ENCODE data around the gene WHRN.

The WHRN gene

DNA sequence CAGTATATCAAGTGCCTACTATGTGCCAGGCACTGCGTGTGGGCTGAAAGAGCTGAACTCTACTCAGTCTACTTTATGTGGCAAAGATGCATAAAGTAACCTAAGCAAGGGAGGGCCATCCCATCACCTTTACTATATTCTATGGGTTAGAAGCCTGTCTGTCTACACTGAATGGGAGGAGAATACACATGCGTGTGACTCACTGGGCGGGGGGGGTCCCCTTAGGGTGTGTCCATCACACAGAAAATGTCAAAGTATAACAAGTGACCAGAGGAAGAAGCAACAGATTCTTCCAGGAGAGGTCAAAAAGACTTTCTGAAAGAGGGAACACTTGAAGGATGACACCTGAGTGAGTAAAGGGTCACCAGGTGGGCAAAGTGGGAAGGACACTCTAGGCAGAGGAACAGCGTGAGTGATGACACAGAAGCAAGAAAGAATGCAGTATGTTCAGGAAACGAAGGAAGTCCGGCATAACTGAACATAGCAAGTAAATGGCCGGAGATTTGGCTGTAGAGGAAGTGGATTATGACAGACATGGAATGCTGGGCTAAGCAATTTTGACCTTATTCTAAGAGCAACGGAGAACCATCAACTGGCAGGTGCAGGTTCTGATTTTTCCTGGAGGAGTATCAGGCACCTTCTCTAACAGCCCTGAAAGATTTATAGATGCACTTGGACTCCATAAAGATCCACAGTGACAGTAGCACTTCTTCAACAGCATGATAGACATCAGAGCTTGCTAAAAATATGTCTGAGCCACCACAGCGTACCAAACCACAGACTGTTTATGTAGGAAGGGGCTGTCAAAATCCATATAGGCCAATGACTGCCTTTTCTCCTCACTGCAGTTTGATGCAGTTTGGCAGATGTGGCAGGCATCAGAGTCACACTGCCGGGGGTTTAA is 8.0 kb upstream of the WHRN start:
- no peak for FAIRE-seq

DNA sequence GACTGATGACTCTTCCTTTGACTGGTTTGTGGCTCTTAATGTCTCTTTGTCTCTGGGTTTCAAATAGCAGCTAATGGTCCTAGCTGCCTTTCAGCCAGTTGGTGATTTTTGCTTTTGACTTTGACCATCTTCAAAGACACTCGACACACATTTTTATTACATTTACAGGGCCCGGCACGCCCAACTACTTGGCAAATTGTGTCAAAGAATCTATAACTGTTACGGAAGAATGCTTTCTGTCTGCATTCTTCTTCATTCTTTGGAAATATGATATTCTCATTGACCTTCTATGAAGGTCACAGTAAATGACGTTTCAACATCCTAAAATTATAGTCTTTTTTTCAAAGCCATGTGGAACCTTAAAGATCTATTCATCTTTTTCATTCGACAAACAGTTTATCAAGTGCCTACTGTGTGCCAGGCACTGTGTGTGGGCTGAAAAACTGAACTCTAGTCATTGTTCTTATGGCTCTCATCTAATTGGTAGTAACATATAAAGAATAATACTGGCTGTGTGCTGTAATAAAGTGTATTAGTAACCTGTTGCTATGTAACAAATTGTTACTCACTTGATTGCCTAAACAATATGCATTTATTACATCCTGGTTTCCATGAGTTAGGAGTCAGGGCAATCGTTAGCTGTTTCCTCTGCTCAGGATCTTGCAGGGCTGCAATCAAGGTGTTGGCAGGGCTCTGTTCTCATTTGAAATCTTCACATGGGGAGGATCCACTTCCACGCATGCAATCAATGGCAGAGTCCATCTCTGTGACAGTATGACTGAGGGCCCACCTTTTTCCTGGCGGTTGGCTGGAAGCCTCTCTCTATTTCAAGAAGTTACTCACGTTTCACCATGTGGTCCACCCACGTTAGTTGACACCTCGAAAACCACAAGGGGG is 7.0 kb upstream of the WHRN start:
- no peak for FAIRE-seq

DNA sequence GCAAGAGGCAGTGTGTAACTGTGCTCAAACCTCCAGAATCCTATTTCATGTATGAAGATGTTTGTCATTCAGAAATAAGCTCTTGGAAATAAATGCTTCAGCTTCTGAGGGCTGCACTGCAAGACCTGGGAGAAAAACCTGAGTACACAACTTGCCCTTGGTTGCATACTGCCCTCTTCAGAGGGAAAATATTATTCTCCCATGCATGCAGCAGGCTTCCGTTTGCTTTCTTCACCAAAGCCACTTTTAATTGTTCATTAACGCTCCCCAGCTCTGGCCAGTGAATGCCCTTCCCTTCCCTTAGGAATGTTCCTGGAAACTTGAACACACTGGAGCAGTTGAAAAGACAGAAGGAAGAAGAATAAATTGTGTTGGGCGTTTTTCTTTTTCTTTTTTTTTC is 2.5 kb upstream of the WHRN start:
- FAIRE-seq, result no peak

DNA sequence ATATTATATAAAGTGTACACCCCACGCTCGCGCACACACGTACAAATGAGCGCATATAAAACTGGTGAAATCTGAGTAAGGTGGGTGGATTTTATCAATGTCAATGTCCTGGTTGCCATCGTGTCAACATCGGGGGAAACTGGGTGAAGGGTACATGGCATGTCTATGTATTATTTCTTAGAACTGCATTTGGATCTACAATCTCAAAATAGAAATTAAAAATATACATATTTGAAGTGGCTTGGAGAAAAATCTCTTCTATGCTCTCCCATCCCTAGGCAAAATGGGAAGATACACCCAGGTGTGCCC is 763 bp upstream of the WHRN start:
- FAIRE-seq, result no peak

DNA sequence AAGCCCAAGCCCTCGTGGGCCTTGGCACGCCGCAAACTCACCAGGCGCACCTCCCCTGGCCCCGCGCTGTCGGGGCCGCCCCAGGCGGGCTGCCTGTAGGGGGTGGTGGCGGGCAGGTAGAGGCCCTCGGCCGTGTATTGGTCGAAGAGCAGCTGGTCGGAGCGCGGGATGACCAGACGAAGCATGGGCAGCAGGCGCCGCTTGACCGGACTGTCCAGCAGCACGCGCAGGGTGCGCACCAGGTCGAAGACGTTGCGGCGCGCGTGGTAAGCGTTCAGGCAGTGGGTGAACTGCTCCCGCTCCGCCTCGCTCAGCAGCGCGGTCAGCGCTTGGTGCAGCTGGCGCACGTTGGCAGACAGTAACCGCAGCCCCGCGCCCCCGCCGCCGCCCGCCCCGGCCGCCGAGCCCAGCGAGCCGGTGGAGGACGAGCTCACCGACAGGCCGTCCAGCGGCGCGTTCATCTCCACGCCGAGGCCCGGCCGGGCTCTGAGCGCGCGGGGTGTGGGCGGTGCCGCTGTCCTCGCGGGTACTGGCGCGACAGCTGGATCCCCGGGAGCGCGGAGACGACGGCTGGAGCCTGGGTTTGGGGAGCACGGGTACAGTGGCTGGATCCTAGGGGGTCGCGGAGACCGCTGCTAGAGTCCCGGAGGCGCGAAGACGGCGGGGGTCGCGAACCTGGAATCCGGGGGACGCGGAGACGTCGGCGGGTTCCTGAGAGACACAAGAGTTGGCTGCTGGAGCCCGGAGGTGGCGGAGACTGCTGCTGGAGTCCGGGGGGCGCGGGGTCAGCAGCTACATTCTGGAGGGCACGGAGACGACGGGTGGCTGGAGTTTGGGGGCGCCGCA is 709 bp downstream of the WHRN start:
- FAIRE-seq, result no peak

DNA sequence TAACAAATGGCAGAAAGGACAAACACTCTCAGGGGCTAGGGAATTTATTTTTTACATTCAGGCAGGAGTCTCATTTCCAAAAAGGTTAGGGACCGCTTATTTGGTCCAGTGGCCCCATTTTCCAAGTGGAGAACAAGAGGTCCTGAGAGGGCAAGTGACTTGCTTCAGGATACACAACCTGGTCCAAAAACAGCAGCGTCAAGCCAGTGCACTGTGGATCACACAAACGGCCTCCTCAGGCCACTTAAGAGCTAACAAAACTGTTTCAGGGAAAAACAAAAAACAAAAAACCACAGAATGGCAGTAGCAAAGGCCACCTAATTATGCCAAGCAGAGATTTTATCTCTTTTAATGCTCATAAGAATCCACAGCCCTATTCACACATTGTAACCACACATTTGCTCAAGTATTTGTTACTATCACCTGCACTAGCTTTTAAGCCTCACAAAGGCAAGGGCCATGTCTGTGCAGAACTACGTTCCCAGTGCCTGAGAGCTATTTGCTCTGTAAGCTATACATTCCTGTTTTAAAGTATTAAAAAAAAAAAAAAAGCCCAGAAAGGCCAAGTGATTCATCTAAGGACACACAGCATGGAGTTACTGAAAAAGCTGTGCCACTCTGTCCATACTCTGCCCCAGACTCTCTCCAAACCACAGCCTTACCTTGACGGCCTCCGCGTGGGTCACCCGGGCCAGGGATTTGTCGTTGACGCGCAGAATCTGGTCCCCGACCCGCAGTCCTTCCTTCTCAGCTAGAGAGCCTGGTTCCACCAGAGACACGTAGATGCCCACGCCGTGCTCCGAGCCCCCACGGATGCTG is 1.5 kb downstream of the WHRN start:
- FAIRE-seq, result no peak

DNA sequence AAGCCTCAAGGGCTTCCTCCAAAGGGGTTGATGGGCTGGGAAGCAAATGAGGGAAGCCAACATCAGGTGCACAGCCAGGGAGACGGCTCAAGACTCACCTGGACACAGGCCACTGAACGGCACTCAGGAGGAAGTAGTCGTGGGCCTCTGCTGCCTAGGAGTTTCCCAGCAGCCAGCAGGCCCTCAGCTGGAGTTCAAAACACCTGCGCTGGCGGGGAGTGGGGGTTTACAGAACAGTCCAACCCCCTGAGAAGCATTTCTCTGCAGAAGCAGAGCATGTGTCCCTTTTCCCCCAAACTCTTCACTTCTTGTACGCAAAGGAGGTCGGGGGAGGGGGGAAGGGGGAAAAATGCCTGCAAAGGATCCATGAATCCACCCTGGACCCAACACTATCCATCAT is 2.3 kb downstream of the WHRN start:
- FAIRE-seq, result no peak

DNA sequence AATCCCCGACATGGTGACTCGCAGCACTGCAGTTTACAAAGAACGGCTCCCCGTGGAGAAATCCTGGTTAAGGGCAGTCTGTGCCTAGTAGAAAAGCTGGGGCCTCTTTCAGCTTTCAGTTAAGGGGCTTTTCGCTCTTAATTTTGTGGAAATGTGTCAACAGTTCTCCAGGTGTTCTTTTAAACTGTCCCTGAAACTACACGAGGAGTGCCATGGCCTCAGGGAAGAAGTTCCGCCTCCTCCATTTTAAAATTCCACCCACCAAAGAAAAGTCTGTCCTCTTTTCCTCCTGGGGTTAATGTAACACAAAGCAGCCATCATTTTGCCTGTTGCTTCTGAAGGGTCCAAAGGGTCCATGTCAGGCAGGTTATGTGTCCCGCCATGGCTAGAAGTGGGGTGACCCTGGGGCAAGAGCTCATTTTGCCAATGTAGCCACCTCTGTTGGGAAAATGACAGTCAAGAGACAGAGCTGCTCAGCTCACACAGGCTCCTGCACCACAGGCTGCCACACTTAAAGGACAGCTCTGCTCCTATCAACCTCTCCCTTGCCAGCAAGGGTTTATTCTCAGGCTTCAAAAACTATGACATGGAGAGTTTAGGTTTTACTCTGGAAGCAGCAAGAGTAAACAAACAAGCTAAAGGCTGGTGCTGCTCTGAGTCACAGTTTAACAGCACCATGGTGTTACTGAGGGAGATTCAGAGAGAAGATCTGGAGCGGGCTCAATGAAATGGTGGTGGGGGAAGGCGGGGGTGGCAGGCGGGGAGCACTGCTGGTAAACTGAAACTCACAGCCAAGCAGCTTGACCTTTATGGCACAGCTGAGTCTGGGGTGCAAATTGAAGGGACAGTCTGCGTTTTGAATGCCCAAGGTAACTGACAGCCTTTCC is 3.2 kb downstream of the WHRN start:
- FAIRE-seq, result no peak

DNA sequence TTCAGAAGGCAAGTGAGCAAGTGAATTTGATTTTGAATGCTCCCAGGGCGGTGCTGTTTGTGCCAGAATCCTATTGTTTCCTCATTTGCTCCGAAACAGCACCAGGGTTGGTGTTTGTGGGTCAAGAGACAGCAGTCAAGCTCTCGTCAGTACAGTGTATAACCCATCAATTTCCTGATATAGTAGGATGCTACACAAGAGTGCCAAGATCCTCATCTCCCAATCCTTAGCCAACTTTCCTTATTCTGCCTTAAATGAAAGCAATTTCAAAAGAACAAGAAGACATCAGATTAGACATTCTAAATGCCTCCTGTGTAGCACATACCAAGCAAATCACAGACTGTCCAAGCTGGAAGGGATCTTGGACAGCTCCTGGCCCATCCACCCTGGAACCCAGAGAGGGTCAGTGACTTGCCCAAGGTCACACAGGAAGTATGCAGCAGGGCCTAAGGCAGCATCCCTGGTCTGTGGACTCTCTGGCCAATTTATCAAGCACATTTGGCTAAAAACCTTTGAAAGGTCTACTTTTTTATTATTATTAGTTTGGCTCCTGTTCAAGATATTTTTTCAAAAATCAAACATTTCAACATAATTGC is 4.5 kb downstream of the WHRN start:
- no peak for FAIRE-seq

DNA sequence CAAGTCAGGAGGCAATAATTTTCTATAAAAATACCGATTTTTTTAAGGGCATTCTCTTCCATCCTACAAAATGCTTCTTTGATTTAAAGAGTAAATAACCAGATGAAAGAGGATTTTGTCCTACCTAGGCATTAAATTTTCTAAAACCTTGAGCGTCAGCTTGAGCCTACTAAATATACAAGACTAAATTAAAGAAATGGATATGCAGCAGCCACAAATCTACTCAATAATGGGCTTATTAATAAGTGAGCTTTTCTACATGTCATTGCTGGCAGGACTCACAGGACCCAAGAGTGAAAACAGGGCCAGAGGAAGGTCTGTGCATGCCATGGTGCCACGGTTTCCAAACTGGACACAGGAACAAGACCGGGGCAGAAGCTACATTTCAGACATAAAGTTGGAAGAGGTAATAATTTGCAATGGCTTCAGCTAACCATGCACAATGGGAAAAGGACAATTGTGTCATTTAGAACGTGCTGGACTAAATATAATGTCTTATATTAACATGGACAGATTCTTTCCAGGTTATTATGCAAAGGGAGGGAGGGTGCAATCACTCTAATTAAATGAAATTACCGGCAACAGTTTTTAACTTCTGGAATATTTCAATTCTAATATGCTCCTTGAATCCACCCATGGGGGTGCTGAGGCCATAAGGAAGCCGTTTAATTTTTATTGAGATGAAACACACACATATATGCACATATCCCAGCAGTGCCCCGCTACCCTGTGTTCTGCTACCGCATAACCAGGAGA is 5.2 kb downstream of the WHRN start:
- no peak for FAIRE-seq

DNA sequence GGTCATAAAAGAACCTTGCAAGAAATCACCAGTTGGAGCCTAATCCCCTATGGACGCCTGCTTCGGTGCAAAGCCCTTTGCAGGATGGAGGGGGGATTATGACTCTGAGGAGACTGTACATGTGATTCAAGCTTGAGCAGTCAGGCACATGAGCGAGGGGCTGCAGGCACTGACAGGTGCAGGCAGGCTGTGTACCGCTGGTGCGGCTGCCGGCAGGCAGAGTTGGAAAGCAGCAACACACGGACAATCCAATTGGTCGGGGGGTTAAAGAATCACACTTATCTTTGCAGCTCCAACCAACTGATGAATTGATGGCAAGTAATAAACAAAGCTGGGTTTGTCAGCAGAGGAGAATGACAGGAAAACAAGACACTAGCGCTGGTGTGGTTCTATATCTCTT is 5.7 kb downstream of the WHRN start:
- FAIRE-seq, result no peak

DNA sequence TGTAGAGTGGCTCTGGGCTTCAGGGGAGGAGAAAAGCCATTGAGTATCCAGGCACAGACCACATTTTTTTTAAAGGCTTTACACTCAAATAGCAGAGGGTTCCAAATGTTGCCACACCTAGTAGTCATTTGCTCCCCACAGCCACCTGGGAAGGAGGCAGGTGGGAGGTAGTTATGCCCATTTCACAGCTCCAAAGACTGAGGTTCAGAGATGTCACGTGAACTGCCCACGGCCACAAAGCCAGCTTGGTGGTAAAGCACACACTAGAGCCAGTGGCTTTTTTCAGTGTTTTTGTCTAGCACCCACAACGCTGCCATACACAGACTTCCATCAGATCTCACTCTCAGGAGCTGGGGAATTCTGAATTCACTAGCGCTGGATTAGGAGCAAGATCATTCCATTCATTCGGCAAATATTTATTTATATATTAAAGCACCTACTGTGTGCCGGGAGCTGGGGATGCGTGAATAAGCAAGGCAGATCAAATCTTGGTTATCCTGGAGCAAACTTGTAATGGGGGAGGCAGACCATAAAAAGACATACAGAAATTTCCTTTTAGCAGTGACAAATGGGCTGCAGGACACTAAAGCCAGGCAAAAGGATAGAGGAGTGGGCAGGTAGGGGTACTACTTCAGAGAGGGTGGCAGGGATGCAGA is 7.4 kb downstream of the WHRN start:
- no peak for FAIRE-seq

DNA sequence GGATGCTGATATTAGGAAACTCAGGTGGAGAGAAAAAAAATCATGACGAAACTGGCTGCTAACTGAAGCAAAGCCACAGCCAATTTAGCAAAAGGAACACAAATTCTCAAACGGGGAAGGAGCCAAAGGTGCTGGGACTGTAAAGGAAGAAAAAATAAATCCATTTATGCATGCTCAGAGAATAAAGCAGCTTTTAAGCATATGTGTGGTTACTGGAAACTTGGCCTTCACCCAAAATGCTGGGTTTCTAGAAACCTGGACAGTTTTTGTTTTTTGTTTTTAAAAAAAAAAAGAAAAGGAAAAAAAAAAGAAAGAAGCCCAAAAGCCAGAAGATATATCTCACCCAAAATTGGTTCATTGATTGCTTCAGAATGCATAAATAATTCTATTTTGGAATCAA is 8.0 kb downstream of the WHRN start:
- no peak for FAIRE-seq

DNA sequence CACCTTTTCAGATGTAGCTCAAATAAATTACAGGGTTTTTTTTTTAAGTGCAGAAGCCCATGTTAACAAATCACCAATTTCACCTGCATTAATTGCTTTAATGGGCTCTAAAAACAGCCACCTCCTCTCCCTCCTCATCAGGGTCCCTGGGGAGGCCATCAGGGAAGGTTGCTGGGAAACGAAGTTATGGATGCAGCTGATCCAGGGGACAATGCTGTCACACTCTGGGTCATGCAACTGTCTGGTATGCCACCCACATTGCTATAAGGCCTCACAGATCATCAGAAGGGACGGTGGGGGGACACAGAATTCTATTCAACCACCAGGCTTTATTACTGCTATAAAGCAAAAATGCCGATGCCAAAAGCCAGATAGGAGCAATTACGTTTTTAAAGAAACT is 9.3 kb downstream of the WHRN start:
- no peak for FAIRE-seq

DNA sequence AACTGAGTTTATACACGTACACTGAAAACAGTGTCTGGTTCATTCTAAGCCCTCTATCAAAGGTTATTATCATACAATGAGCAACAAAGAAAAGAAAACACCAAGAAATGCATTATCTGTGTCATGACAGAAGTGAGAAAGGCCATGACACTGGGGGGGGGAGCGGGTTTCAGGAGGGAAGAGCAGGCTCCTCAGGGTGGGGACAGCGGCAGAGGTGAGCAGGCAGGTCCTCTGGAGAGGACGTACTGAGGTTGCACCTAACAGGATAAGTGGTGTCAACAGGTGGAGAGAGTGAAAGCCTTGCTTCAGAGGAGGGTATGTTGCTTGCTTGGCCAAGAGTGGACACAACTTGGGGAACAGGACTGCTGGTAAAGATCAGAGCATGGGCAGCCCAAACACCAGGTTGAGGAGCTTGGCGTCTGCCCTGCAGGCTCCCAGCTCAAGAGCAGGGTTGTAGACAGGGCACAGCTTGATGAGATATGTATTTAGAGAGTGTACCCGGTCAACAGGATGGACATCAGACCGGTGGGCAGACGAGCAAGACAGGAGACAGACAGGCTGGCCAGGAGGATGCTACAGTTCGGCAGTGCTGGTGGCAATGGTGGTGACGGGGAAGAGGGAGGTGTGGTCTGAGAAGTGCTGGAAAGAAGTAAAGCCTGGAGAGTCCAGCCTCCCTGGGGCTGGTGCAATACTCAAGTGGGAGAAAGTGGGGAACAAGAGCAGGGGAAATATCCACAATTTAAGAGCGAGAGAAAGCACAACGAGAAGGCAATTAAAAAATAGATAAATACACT is 10.3 kb downstream of the WHRN start:
- no peak for FAIRE-seq

DNA sequence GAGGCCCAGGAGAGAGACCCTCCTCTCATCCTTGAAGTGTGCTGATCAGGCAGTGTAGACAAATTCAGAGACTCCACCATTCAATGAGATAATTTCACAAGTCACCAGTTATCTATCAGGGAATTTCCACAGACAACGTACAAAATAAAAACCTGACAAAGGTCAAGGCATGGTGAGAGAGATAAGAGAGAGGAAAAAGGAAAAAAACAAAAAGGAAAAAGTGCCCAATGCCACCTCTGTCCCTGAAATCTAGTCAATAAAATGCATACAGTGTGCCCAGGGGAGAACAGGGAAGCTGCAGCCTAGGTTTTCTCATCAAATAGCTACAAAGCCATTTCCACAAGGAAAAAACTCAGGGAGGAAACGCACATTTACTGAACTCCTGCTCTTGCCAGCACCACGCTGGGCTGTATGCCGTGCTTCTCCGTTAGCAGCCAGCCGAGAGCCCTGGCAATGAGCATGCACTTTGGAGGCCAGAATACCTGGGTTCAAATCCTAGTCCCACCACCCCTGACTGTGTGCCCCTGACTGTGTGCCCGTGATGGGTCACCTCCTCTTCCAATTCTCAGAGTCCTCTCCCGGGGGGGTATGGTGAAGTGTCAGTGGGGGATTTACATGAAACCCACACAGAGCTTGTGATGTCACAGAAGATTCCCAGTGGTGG is 11.6 kb downstream of the WHRN start:
- FAIRE-seq, result no peak

DNA sequence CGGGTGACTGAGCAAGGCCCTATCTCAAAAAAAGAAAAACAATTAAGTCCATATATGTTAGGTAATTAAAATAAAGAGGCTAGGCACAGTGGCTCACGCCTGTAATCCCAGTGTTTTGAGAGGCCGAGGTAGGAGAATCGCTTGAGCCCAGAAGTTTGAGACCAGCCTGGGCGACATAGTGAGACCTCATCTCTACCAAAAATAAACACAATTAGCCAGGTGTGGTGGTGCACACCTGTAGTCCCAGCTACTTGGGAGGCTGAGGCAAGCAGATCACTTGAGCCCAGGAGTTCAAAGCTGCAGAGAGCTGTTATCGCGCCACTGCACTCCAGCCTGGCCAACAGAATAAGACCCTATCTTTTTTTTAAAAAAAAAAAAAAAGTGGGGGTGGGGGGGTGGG is 12.3 kb downstream of the WHRN start:
- no peak for FAIRE-seq

DNA sequence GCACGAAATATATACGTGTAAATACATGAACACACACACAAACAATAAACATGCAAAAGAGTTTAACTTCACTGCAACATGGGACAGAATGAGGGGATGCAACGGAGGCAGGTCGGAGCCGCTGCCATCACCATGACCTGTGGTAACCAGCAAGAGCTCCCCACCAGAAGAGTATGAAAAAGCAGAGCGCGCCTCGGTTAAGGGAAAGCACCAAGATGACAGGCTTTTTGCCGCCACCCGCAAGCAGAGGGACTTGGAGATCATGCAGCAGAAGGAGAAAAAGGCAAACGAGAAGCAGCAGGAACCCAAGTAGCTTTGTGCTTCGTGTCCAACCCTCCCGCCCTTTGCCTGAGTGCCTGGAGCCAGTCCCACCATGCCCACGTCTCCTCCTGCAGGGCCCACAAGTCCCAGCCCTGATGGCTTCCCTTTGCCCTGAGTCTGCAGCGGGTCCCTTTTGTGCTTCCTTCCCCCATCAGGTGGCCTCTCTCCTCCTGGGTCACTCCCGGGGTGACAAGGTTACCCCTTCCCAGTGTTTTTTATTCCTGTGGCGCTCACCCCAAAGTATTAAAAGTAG is 13.8 kb downstream of the WHRN start:
- FAIRE-seq, result no peak
